Stimulated activated CD4-positive, alpha-beta T cell treated with anti-CD3 and anti-CD28 coated beads, TNF-alpha, amount 100 ng/mL, for 1 hour (primary cell): ENCODE data around the gene CYP46A1.
A peak's percentile ranks its signal among the peaks of the same experiment; 100 is the strongest.

ENCODE experiments used
- DNase-seq, 3 donors: peaks; one replicate each; pipeline ENCODE4 v3.0.0-alpha.2; 2020; ENCODE audit warnings: low read depth in 3 of 3, low spot score in 1 of 3

CYP46A1 gene

GRCh38 chr14:99673305-99674063 is 10.6 kb upstream of the CYP46A1 start:
- no peak for DNase-seq

GRCh38 chr14:99674064-99674650 is 9.9 kb upstream of the CYP46A1 start:
- DNase-seq, result no peak

GRCh38 chr14:99674776-99675381 is 9.2 kb upstream of the CYP46A1 start:
- DNase-seq, result no peak

GRCh38 chr14:99675382-99675835 is 8.7 kb upstream of the CYP46A1 start:
- no peak for DNase-seq

- DNase-seq, result no peak
Observed at GRCh38 chr14:99675951-99676350, 8.1 kb upstream of the CYP46A1 start.

GRCh38 chr14:99676657-99677056 is 7.4 kb upstream of the CYP46A1 start:
- no peak for DNase-seq

GRCh38 chr14:99677231-99678140 is 6.6 kb upstream of the CYP46A1 start:
- no peak for DNase-seq

- DNase-seq, result no peak
Observed at GRCh38 chr14:99678198-99678597, 5.9 kb upstream of the CYP46A1 start.

- DNase-seq, result no peak
Observed at GRCh38 chr14:99679111-99679510, 5.0 kb upstream of the CYP46A1 start.

- no peak for DNase-seq
Observed at GRCh38 chr14:99679543-99679942, 4.6 kb upstream of the CYP46A1 start.

GRCh38 chr14:99679996-99680395 is 4.1 kb upstream of the CYP46A1 start:
- DNase-seq, result no peak

- DNase-seq, result no peak
Observed at GRCh38 chr14:99681101-99681831, 2.8 kb upstream of the CYP46A1 start.

GRCh38 chr14:99681832-99682148 is 2.3 kb upstream of the CYP46A1 start:
- no peak for DNase-seq

- DNase-seq, result peak; percentile 52 to 83 (median 55)
Observed at GRCh38 chr14:99682809-99683618, 1.1 kb upstream of the CYP46A1 start.

GRCh38 chr14:99684410-99684934 is 374 bp downstream of the CYP46A1 start:
- no peak for DNase-seq

GRCh38 chr14:99685151-99685591 is 1.1 kb downstream of the CYP46A1 start:
- no peak for DNase-seq

GRCh38 chr14:99685596-99685995 is 1.5 kb downstream of the CYP46A1 start:
- DNase-seq, result no peak

- DNase-seq, result no peak
Observed at GRCh38 chr14:99686557-99687283, 2.6 kb downstream of the CYP46A1 start.
